GM20000 (cell line): ENCODE data around the gene HGD.

Experiments used
- DNase-seq: peaks from one replicate; pipeline ENCODE4 v3.0.0; 2012; ENCODE audit warnings: low spot score
- CTCF ChIP-seq: IDR thresholded peaks from 2 replicates; pipeline ENCODE4 v1.5.1; 2012; ENCODE audit warnings: mild to moderate bottlenecking, control low read depth; ENCODE audit errors: extremely low read depth, missing control alignments

HGD gene

GRCh38 chr3:120608506-120608905, 73.5 kb downstream of the HGD start:
- TF ChIP-seq CTCF, result no peak
- no peak for DNase-seq

- TF ChIP-seq CTCF, result no peak
- no peak for DNase-seq
These were observed 77.3 kb downstream of the HGD start for GRCh38 chr3:120604784-120605183.

GRCh38 chr3:120604382-120604781, 77.7 kb downstream of the HGD start:
- no peak for DNase-seq
- no peak for TF ChIP-seq CTCF

GRCh38 chr3:120602682-120603081, 79.4 kb downstream of the HGD start:
- no peak for DNase-seq
- TF ChIP-seq CTCF, result no peak

- TF ChIP-seq CTCF, result no peak
- DNase-seq, result no peak
These were observed 80.5 kb downstream of the HGD start for GRCh38 chr3:120601554-120601953.

GRCh38 chr3:120599211-120599610, 82.8 kb downstream of the HGD start:
- DNase-seq, result no peak
- no peak for TF ChIP-seq CTCF

GRCh38 chr3:120597445-120598049, 84.5 kb downstream of the HGD start:
- peak; percentile 33 for DNase-seq
- no peak for TF ChIP-seq CTCF
